Spleen (tissue), 7 donors: ENCODE results near the gene SERBP1.

Experiments
- POLR2A ChIP-seq, 3 donors: fragments of 450-650 bp; IDR thresholded peaks; one replicate each; pipeline ENCODE4 v1.5.1; 2017; ENCODE audit warnings: antibody characterized with exemption in 3 of 3, mild to moderate bottlenecking in 1 of 3
- POLR2AphosphoS5 ChIP-seq, 3 donors: sonication (generic); formaldehyde crosslinking; IDR thresholded peaks; one replicate each; pipeline ENCODE4 v1.5.1; 2017; ENCODE audit warnings: antibody characterized with exemption in 3 of 3
- TF ChIP-seq, protein P1 (sequence below), 11 experiments: fragments of 200-600 bp in 7 of 11; fragments of 450-650 bp in 4 of 11; sonication (generic) in 4 of 11; IDR thresholded peaks in 8 of 11; conservative IDR thresholded peaks in 3 of 11; 1 replicate in 7 of 11; 2 replicates in 4 of 11; pipeline versions ENCODE4 v1.4.0 to v1.8.0; 2016 to 2021; ENCODE audit warnings: antibody characterized with exemption in 11 of 11, inconsistent platforms in 4 of 11, mild to moderate bottlenecking in 1 of 11
- donor health status: DM: no; HTN: no; CAD: no; lungs with moderate emphysema.
- donor health status: DM: no; HTN: no; CAD: no.
- donor health status: DM: no; HTN: no; CAD: no.

- TF ChIP-seq, protein P1, sequence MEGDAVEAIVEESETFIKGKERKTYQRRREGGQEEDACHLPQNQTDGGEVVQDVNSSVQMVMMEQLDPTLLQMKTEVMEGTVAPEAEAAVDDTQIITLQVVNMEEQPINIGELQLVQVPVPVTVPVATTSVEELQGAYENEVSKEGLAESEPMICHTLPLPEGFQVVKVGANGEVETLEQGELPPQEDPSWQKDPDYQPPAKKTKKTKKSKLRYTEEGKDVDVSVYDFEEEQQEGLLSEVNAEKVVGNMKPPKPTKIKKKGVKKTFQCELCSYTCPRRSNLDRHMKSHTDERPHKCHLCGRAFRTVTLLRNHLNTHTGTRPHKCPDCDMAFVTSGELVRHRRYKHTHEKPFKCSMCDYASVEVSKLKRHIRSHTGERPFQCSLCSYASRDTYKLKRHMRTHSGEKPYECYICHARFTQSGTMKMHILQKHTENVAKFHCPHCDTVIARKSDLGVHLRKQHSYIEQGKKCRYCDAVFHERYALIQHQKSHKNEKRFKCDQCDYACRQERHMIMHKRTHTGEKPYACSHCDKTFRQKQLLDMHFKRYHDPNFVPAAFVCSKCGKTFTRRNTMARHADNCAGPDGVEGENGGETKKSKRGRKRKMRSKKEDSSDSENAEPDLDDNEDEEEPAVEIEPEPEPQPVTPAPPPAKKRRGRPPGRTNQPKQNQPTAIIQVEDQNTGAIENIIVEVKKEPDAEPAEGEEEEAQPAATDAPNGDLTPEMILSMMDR (IDR thresholded peaks at IDR 0.05 in 8 of 11, conservative IDR thresholded peaks at IDR 0.05 in 3 of 11), result no peak
- TF ChIP-seq POLR2AphosphoS5 (IDR thresholded peaks at IDR 0.05) (no peak), POLR2A (IDR thresholded peaks at IDR 0.05) (no peak)
These were observed 2.7 kb downstream of the SERBP1 start for GRCh38 chr1:67427465-67427864.
